NCI-H460 (cell line): ENCODE measurements around the gene ACSF2. TPM values are rescaled to one million over a fixed set of nuclear protein-coding genes. Genes with fewer than 3 reads are reported as not detected.

Source experiments
- DNase-seq: peaks from one replicate; pipeline ENCODE4 v3.0.0-alpha.2; 2016; ENCODE audit warnings: low read depth; ENCODE audit errors: extremely low read depth
- total RNA-seq: library from RNA; depleted of rRNA; stranded (reverse); fragments of >200 nt; shearing (Covaris generic); gene quantifications from 2 replicates; pipeline ENCODE4 v1.2.3, GENCODE V29; 2014

Gene ACSF2
- total RNA-seq, 1 experiment from 2014 or later = 11.7 TPM

- no peak for DNase-seq
These were observed 69.3 kb downstream of the ACSF2 start for GRCh38 chr17:50495217-50495823.

GRCh38 chr17:50495918-50496317 lies 69.9 kb downstream of the ACSF2 start:
- no peak for DNase-seq

GRCh38 chr17:50498021-50498874 lies 72.2 kb downstream of the ACSF2 start:
- DNase-seq = no peak

- DNase-seq = no peak
These were observed 73.3 kb downstream of the ACSF2 start for GRCh38 chr17:50499270-50499669.

- DNase-seq = no peak
These were observed 73.7 kb downstream of the ACSF2 start for GRCh38 chr17:50499721-50500120.

GRCh38 chr17:50501054-50501453 lies 75.0 kb downstream of the ACSF2 start:
- DNase-seq = peak; percentile 45

GRCh38 chr17:50502301-50502990 lies 76.4 kb downstream of the ACSF2 start:
- DNase-seq = no peak

- no peak for DNase-seq
These were observed 79.6 kb downstream of the ACSF2 start for GRCh38 chr17:50505591-50506130.

GRCh38 chr17:50506298-50506697 lies 80.3 kb downstream of the ACSF2 start:
- DNase-seq = no peak

- DNase-seq = peak; percentile 69
These were observed 82.0 kb downstream of the ACSF2 start, which contains the start of gene MYCBPAP for GRCh38 chr17:50507871-50508572. MYCBPAP (plus strand) TSS chr17:50508439; CDS start chr17:50508675, 236 bp downstream.

- no peak for DNase-seq
These were observed 82.8 kb downstream of the ACSF2 start for GRCh38 chr17:50508573-50509460.

GRCh38 chr17:50511058-50511457 lies 85.0 kb downstream of the ACSF2 start:
- no peak for DNase-seq

GRCh38 chr17:50513495-50513894 lies 87.5 kb downstream of the ACSF2 start:
- no peak for DNase-seq

- no peak for DNase-seq
These were observed 88.4 kb downstream of the ACSF2 start for GRCh38 chr17:50514388-50514787.

GRCh38 chr17:50514936-50515702 lies 89.1 kb downstream of the ACSF2 start:
- no peak for DNase-seq

GRCh38 chr17:50517011-50517410 lies 91.0 kb downstream of the ACSF2 start:
- no peak for DNase-seq

- DNase-seq = no peak
These were observed 91.7 kb downstream of the ACSF2 start for GRCh38 chr17:50517504-50518383.
